Measurements from ENCODE around the gene IGDCC3.
"Not testable (repeated sequence)": the region's sequence is repeated elsewhere in the genome, so short reads cannot be mapped to it uniquely, and the experiment has no call there.

The IGDCC3 gene

DNA sequence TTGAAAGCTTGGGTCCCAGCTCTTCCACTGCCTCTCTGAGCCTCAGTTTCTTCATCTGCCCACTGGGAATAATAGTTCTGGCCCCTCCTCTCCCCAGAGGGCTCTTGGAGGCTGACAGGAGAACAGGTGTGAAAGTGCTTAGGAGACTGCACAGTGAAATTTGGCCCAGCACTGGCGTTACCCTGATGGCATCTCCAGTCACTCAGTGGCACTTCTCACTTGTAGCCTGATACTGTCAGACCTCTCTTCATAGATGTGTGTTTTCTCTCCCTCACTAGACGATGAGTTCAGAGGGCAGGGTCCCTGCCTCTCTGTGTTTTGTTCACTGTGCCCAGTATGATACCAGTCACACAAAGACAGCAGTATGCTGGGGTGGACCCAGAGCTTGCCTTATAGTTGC lies 22.2 kb upstream of the IGDCC3 start:
- no peak overlapping the region for H2AFZ ChIP-seq (ENCODE audit: low read depth)
- H3K9ac ChIP-seq = no peak overlapping the region
- H3K4me3 ChIP-seq (IDR thresholded peaks at IDR 0.05; ENCODE audit: insufficient read depth, low read depth, low read length) = no peak overlapping the region

DNA sequence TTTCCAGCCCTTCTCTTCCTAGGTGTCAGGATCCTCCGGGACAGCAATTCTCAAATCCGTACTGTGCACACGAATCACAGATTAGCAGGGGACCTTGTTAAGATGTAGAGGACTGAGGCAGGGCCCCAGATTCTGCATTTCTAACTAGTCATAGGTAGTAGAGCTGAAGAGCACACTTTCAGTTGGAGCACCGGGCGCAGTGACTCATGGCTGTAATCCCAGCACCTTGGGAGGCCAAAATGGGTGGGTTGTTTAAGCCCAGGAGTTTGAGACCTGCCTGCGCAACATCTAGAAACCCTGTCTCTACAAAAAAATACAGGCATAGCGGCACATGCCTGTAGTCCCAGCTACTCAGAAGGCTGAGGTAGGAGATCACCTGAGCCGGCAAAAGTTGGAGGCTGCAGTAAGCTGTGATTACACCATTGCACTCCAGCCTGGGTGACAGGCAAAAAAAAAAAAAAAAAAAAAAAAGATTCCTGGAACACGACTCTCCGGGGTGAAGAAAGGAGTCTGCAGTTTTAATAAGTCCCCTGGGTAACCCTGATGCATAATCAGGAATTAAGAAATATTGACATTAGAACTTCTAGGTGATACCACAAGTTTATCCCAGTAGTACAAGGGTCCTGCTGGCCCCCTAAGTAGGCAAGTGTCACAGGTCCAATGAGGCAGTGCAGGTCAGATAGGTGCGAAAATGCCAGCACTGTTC lies 21.4 kb upstream of the IGDCC3 start:
- TF ChIP-seq, protein P1, sequence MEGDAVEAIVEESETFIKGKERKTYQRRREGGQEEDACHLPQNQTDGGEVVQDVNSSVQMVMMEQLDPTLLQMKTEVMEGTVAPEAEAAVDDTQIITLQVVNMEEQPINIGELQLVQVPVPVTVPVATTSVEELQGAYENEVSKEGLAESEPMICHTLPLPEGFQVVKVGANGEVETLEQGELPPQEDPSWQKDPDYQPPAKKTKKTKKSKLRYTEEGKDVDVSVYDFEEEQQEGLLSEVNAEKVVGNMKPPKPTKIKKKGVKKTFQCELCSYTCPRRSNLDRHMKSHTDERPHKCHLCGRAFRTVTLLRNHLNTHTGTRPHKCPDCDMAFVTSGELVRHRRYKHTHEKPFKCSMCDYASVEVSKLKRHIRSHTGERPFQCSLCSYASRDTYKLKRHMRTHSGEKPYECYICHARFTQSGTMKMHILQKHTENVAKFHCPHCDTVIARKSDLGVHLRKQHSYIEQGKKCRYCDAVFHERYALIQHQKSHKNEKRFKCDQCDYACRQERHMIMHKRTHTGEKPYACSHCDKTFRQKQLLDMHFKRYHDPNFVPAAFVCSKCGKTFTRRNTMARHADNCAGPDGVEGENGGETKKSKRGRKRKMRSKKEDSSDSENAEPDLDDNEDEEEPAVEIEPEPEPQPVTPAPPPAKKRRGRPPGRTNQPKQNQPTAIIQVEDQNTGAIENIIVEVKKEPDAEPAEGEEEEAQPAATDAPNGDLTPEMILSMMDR (conservative IDR thresholded peaks at IDR 0.05; ENCODE audit: low read depth, low read length) = no peak
- Histone ChIP-seq H3K4me3 (IDR thresholded peaks at IDR 0.05; ENCODE audit: insufficient read depth, low read depth, low read length) (no peak overlapping the region), H3K9ac (no peak overlapping the region), H3K79me2 (ENCODE audit: insufficient read depth, low read depth) (no peaks in the 10 kb centered on the region), H3K27me3 (ENCODE audit: insufficient read depth, low read depth) (no peaks in the 10 kb centered on the region), H3K4me1 (ENCODE audit: low read depth, poor library complexity, severe bottlenecking) (peaks cover 9% of the 10 kb centered on the region), H4K20me1 (ENCODE audit: insufficient read depth) (no peaks in the 10 kb centered on the region), H3K36me3 (ENCODE audit: insufficient read depth) (no peaks in the 10 kb centered on the region), H3K4me2 (no peak overlapping the region), H2AFZ (ENCODE audit: low read depth) (no peak overlapping the region), H3K27ac (no peak overlapping the region)

More for the DNA sequence above, 22.2 kb upstream of the IGDCC3 start:
- TF ChIP-seq, protein P1 (conservative IDR thresholded peaks at IDR 0.05; ENCODE audit: low read depth, low read length) = no peak
- H3K4me1 ChIP-seq (ENCODE audit: low read depth, poor library complexity, severe bottlenecking) = peaks cover 9% of the 10 kb centered on the region
- no peak overlapping the region for H3K4me2 ChIP-seq
- no peaks in the 10 kb centered on the region for H3K27me3 ChIP-seq (ENCODE audit: insufficient read depth, low read depth)
- no peaks in the 10 kb centered on the region for H3K79me2 ChIP-seq (ENCODE audit: insufficient read depth, low read depth)
- no peaks in the 10 kb centered on the region for H4K20me1 ChIP-seq (ENCODE audit: insufficient read depth)
- no peaks in the 10 kb centered on the region for H3K36me3 ChIP-seq (ENCODE audit: insufficient read depth)
- H3K27ac ChIP-seq = no peak overlapping the region

DNA sequence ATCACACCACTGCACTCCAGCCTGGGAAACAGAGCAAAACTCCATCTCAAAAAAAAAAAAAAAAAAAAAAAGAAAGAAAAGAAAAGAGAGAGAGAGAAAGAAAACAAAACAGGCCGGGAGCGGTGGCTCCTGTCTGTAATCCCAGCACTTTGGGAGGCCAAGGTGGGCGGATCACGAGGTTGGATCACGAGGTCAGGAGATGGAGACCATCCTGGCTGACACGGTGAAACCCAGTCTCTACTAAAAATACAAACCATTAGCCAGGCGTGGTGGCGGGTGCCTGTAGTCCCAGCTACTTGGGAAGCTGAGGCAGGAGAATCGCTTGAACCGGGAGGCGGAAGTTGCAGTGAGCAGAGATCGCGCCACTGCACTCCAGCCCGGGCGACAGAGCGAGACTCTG lies 20.7 kb upstream of the IGDCC3 start:
- H3K36me3 ChIP-seq (ENCODE audit: insufficient read depth); H3K4me2 ChIP-seq; H3K4me3 ChIP-seq (IDR thresholded peaks at IDR 0.05; ENCODE audit: insufficient read depth, low read depth, low read length); H3K27me3 ChIP-seq (ENCODE audit: insufficient read depth, low read depth); H3K27ac ChIP-seq; H3K79me2 ChIP-seq (ENCODE audit: insufficient read depth, low read depth); H4K20me1 ChIP-seq (ENCODE audit: insufficient read depth); H3K9ac ChIP-seq; H3K4me1 ChIP-seq (ENCODE audit: low read depth, poor library complexity, severe bottlenecking); H2AFZ ChIP-seq (ENCODE audit: low read depth): not testable (repeated sequence)

DNA sequence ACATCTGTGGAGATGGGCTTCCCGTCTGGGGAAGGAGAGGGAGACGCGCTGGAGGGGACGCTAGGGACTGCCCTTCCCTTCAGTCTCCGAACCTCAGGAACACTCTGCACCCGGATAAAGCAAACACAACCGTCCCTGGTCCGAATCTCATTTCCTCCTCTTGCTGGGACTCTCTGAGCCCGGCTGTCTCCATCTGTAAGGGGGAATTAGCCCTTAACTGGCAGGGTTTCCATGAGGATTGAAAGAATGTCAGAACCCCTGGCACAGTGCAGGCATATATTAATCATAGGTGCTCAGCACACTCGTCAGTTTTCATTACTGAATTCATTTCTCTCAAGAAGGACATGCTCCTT lies 19.1 kb upstream of the IGDCC3 start:
- no peak overlapping the region for H2AFZ ChIP-seq (ENCODE audit: low read depth)
- TF ChIP-seq, protein P1 (conservative IDR thresholded peaks at IDR 0.05; ENCODE audit: low read depth, low read length) = no peak
- no peaks in the 10 kb centered on the region for H4K20me1 ChIP-seq (ENCODE audit: insufficient read depth)
- no peaks in the 10 kb centered on the region for H3K79me2 ChIP-seq (ENCODE audit: insufficient read depth, low read depth)
- H3K4me1 ChIP-seq (ENCODE audit: low read depth, poor library complexity, severe bottlenecking) = peaks cover 9% of the 10 kb centered on the region
- H3K9ac ChIP-seq = no peak overlapping the region
- peaks cover 4% of the 10 kb centered on the region; the same call in 1 of the 2 replicates for H3K27me3 ChIP-seq (ENCODE audit: insufficient read depth, low read depth)
- H3K27ac ChIP-seq = no peak overlapping the region
- no peaks in the 10 kb centered on the region for H3K36me3 ChIP-seq (ENCODE audit: insufficient read depth)
- H3K4me2 ChIP-seq = no peak overlapping the region
- H3K4me3 ChIP-seq (IDR thresholded peaks at IDR 0.05; ENCODE audit: insufficient read depth, low read depth, low read length) = no peak overlapping the region

DNA sequence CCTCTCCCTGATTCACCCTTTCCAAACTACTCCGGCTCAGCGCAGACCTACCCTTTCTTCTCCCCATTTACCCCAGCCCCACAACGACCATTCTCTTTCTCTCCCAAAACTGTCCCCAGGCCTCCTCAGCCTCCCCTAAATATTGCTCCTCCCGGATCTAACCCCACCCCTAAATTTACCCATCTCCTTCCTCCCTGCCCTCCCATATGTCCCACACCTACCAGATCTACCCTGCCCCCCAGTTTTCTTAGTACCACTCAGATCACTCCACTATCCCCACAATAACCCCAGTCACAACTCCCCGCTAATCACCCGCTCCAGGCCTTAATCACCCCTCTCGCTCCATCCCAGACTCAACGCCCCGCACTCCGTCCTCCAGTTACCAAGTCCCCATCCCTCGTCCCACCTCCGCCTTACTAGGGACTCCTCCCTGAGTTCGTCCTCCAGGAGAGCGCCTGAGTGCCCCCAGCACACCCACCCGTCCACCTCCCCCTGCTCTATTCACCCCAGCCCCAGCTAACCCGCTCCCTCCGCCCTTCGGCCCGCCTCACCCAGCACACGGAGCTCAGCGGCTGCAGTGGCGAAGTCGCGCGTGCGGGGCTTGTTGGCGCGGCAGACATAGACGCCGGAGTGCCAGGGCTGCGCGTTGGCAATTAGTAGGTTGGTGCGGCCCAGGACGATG lies 18.6 kb upstream of the IGDCC3 start:
- Histone ChIP-seq H3K36me3 (ENCODE audit: insufficient read depth) (no peaks in the 10 kb centered on the region), H3K27ac (no peak overlapping the region), H3K4me2 (no peak overlapping the region), H2AFZ (ENCODE audit: low read depth) (no peak overlapping the region), H3K4me1 (ENCODE audit: low read depth, poor library complexity, severe bottlenecking) (peaks cover 6% of the 10 kb centered on the region), H3K9ac (no peak overlapping the region), H3K4me3 (IDR thresholded peaks at IDR 0.05; ENCODE audit: insufficient read depth, low read depth, low read length) (no peak overlapping the region), H4K20me1 (ENCODE audit: insufficient read depth) (no peaks in the 10 kb centered on the region), H3K27me3 (ENCODE audit: insufficient read depth, low read depth) (peaks cover 4% of the 10 kb centered on the region; the same call in 1 of the 2 replicates), H3K79me2 (ENCODE audit: insufficient read depth, low read depth) (no peaks in the 10 kb centered on the region)
- TF ChIP-seq, protein P1 (conservative IDR thresholded peaks at IDR 0.05; ENCODE audit: low read depth, low read length) = no peak
